Embryonic facial prominence (tissue), 1 donor: ENCODE data around the gene IGFBP6.

Experiments
- DNase-seq: peaks from one replicate; pipeline ENCODE4 v3.0.0-alpha.2; 2016; ENCODE audit errors: extremely low spot score

The IGFBP6 gene

DNA sequence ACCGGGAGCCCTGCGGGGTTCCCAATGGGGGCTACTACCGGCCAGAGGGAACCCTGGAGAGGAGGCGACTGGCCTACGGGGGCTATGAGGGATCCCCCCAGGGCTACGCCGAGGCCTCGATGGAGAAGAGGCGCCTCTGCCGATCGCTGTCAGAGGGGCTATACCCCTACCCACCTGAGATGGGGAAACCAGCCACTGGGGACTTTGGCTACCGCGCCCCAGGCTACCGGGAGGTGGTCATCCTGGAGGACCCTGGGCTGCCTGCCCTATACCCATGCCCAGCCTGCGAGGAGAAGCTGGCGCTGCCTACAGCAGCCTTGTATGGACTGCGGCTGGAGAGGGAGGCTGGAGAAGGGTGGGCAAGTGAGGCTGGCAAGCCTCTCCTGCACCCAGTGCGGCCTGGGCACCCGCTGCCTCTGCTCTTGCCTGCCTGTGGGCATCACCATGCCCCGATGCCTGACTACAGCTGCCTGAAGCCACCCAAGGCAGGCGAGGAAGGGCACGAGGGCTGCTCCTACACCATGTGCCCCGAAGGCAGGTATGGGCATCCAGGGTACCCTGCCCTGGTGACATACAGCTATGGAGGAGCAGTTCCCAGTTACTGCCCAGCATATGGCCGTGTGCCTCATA lies 37.9 kb upstream of the IGFBP6 start:
- no peak for DNase-seq

GRCh38 chr12:53060064-53060720 lies 37.3 kb upstream of the IGFBP6 start:
- DNase-seq, result no peak

GRCh38 chr12:53060721-53061276 lies 36.7 kb upstream of the IGFBP6 start:
- DNase-seq, result no peak

DNA sequence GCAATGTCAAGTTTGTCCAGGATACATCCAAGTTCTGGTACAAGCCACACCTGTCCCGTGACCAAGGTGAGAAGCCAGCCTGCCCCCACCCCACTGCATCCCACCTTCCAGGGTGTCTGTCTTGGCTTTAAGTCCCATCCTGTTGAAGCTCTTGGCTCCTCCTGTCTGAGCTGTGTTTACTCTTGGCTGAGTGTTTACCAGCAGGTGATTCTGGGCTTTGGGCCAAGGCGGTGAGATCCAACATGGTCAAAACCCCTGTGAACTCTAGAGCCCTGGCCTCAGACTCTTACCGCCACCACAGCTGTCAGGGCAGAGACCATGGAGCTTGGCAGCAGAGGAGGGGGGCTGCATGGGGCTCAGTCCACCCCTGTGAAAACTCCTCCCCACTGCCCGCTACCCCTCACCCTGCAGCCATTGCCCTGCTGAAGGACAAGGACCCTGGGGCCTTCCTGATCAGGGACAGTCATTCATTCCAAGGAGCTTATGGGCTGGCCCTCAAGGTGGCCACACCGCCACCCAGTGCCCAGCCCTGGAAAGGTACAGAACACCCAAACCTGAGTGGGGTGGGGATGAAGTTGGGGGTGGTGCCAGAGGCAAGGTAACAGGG lies 36.0 kb upstream of the IGFBP6 start:
- no peak for DNase-seq

DNA sequence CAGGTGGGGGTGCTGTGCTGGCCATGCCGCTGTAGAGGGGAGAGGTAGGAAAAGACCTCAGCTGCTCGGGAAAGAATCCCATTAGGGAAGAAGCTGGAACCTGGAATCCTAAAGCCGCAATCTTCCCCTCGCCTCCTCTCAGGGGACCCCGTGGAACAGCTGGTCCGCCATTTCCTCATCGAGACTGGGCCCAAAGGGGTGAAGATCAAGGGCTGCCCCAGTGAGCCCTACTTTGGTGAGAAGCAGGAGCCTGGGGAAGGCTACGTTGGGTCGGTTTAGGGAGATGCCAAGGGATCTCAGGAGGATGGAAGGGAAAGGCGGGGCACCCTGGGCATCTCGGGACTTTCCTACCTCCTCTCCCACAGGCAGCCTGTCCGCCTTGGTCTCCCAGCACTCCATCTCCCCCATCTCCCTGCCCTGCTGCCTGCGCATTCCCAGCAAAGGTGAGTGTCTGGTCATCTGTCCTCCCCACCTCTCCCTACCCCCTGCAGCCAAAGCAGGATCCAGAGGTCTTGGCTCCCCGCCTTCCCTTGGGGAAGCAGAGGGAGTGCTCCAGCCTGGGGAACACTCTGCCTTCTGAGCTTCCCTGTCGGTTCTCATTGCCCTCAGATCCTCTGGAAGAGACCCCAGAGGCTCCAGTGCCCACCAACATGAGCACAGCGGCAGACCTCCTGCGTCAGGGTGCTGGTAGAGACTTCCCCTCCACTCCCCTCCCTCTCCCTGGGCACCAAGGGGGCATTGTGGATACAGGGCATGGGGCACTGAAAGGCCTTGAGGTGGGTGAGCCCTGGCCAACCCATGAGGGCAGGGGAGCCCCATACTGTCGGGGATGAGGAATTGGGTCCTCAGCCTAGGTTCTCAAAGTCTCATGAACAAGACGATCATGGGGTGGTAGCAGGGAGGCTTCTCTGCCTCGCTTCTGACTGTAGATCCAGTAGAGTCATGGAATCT lies 35.2 kb upstream of the IGFBP6 start:
- DNase-seq, result no peak

DNA sequence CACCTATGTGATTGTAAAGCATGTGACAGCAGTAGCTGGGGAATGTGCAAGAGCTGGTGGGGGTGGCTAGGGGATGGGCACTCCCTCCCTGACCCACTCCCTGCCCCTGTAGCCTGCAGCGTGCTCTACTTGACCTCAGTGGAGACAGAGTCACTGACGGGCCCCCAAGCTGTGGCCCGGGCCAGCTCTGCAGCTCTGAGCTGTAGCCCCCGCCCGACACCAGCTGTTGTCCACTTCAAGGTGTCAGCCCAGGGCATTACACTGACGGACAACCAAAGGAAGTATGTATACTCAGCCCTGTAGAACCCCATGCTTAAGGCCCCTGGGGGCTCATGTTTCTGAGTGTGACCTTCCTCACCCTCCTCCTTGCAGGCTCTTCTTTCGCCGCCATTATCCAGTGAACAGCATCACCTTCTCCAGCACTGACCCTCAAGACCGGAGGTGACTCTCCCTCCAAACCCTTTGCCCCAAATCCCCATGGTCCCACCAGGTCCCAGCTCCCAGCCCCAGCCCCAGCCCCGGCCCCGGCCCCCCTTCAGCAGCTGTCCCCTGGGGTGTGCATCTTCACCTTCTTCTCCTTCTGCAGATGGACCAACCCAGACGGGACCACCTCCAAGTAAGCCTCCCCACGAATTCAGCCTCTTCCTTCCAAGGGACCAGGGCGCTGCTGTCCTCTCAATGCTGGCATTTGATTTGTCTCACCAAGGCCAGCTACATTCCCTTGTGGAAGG lies 34.3 kb upstream of the IGFBP6 start:
- no peak for DNase-seq

- no peak for DNase-seq
These were observed 33.5 kb upstream of the IGFBP6 start for GRCh38 chr12:53063708-53064612.

GRCh38 chr12:53064613-53065436 lies 32.6 kb upstream of the IGFBP6 start:
- no peak for DNase-seq

GRCh38 chr12:53065470-53065869 lies 32.0 kb upstream of the IGFBP6 start:
- DNase-seq, result no peak

- DNase-seq, result peak; percentile 73
These were observed 31.2 kb upstream of the IGFBP6 start for GRCh38 chr12:53065975-53066931.

DNA sequence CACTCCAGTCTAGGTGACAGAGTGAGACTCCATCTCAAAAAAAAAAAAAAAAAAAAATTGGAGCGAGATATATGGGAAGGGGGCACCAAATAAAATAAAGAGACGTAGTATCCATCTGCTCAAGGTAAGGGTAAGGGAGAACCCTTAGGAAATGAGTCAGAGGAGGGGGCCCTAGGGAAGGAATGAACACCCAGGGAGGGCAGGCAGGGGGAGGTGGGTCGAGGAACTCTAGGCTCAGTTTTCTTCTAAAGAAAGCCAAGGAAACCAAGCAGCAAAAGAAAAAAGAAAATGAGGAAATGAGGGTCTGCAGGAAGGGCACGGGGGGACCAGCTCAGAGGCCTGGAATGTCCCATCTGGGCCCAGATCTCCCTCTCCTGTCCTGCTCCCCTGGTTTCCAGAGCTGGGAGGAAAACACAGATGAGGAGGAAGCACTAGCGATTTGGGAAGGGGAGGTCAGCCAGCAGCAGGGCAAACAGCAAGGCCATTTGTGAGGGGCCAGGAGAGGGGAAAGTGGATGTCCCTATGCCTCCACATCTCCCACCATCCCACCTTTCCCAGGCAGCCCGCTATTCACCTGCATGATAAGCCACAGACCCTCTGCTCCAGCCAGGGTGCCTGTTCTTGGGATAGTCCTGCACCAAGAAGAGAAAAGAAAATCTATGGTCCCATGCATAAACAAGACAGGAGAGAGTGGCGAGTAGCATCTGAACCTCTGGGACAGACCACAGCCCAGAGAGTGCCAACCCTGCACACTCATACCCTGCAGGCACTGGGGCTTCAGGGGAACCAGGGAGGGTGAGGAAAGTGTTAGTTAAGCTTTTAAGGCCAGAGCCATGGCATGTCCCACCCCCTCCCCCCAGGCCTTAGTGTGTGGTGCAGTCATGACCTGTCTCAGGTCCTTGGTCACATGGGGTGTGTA lies 30.1 kb upstream of the IGFBP6 start:
- DNase-seq, result no peak

DNA sequence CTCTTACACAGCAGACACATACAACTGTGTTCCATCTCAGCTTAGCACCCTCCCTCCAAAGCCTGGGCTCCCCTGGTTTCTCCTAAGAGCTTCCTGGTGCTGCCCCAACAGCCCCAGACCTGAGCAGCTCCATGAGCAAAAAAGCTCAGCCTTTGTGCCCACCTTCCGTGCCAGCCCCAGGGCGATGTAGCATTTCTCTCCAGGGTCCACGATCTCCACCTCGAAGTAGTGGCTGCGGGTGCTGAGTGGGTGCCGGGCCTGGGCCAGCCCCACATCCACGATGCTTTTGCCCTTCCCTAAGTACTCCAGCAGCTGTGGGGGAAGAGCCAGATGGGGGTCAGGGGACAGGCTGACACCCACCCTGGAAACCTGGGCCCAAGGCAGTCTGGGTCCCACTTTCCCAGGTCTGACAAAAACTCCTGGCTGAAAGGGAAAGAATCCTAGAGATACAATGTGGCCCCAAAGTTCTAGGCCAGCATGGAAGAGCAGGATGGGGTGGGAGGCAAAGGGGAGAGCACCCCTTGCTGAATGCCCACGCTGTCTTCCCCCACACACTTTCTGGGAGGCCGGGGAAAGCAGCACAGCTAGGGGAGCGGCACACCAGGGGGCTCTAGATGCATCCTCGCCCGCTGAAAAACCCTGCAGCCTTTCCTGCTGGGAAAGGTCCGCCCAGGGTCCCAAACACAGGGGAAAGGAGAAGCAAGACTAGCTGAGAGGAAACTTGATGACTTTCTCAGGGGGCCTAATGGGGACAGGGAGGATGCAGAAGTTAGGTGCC lies 29.3 kb upstream of the IGFBP6 start:
- DNase-seq, result no peak

DNA sequence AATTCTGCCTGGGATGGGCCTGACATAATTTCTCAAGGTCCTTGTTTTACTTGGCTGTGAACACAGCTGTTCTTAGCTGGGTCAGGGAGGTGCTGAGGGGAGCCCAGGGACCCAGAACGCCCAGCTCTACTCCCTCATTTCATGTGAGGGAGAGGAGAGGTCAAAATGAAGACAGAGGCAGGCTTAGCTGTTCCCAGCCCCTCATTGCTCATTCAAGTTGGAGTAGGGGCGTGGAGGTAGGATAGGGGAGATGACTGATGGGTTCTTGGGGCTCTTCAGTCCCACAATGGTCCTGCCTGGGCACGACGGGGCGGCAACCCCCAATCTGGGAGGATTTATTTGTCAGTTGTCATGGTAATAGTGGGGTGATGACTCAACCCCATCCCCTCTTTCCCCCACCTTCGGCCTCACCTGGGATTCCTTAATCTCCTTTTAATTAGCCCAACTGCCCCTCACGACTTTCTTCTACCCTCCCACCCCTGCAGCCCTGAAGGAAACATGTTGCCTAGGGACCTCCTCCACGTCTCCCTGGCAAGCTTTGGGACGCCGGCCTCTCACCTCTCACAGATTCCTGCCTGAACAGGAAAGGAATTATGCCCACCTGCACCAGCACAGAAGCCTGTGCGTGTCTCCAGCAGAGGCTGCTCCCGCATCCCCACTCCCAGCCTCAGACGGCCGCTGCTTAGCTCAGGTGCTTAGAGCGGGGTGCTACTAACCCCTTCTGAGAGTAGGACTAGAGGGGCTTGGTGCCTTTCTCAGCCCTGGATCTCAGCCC lies 28.5 kb upstream of the IGFBP6 start:
- no peak for DNase-seq

DNA sequence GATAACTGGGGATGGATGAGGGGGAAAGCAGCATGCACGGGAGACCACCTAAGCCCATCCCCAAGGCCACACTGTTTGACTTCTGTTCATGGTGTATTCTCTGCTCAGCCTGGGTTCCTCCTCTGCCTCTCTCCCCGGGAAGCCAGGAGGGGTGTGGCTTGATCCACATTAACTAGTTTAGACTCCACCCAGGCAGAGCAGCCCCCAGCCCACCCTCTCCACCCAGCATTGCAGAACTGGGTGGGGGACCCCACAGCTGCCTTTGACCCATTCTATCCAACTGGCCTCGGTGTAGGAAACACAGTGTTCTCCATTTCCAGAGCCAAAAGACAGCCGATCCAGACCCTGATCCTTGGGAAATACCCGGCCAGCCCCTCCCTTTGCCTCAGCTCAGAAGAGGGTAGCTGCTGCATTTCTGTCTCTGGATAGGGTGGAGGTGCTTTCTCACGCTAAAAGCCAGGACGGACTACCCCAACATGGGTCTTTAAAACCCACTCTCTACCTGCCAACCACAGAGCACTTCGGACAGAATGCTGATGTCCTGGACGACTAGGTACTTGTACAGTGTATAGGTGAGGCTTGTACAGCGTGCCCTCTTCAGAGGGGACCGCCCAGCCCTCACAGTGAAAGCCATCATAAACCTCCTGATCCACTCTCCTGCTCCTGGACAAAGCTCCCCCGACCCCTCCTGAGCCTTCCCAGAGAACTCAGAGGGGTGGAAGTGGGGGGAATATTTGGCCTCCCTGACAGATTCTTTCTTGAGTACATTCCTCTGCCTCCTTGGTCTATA lies 27.7 kb upstream of the IGFBP6 start:
- no peak for DNase-seq
